HEK293T (cell line): Measurements from ENCODE around the gene IFFO2.

Experiments
- CTCF ChIA-PET: fragments of 350-600 bp; formaldehyde crosslinking; extraction: SDS; loops from one replicate; lab custom pipeline; 2021; ENCODE audit warnings: antibody characterized with exemption, inconsistent platforms; lab: Yijun Ruan, JAX
- POLR2A ChIA-PET: fragments of 350-600 bp; formaldehyde crosslinking; extraction: SDS; loops from one replicate; lab custom pipeline; 2020; ENCODE audit warnings: antibody characterized with exemption, inconsistent platforms; lab: Yijun Ruan, JAX
- DNase-seq: peaks from one replicate; pipeline ENCODE4 v3.0.0; 2012; ENCODE audit warnings: mixed read lengths; ENCODE audit errors: extremely low spot score
- ARNT ChIP-seq: fragments of 450-650 bp; IDR thresholded peaks from 2 replicates; pipeline ENCODE4 v1.6.1; 2017; ENCODE audit warnings: mild to moderate bottlenecking
- BHLHE40 ChIP-seq: fragments of 450-650 bp; IDR thresholded peaks from 2 replicates; pipeline ENCODE4 v1.6.1; 2016; ENCODE audit warnings: mild to moderate bottlenecking, moderate library complexity, borderline replicate concordance
- CTBP1 ChIP-seq: fragments of 450-650 bp; IDR thresholded peaks from 2 replicates; pipeline ENCODE4 v1.6.1; 2016; ENCODE audit warnings: borderline replicate concordance
- ELF4 ChIP-seq: fragments of 450-650 bp; IDR thresholded peaks from 2 replicates; pipeline ENCODE4 v1.6.1; 2017; ENCODE audit warnings: antibody characterized with exemption
- FOXA1 ChIP-seq: fragments of 450-650 bp; IDR thresholded peaks from 2 replicates; pipeline ENCODE4 v1.6.1; 2016; ENCODE audit warnings: mild to moderate bottlenecking
- FOXK2 ChIP-seq: fragments of 450-650 bp; IDR thresholded peaks from 2 replicates; pipeline ENCODE4 v1.6.1; 2016; ENCODE audit warnings: mild to moderate bottlenecking
- FOXM1 ChIP-seq: fragments of 450-650 bp; IDR thresholded peaks from 2 replicates; pipeline ENCODE4 v1.6.1; 2017; ENCODE audit warnings: mild to moderate bottlenecking, borderline replicate concordance
- HDGF ChIP-seq: fragments of 450-650 bp; IDR thresholded peaks from 2 replicates; pipeline ENCODE4 v1.6.1; 2017; ENCODE audit warnings: antibody characterized with exemption, borderline replicate concordance
- L3MBTL2 ChIP-seq: fragments of 450-650 bp; conservative IDR thresholded peaks from 2 replicates; pipeline ENCODE4 v1.6.1; 2016; ENCODE audit warnings: mild to moderate bottlenecking
- LEF1 ChIP-seq: fragments of 450-650 bp; IDR thresholded peaks from 2 replicates; pipeline ENCODE4 v1.6.1; 2017; ENCODE audit warnings: mild to moderate bottlenecking, borderline replicate concordance
- NFRKB ChIP-seq: fragments of 450-650 bp; IDR thresholded peaks from 2 replicates; pipeline ENCODE4 v1.6.1; 2016; ENCODE audit warnings: mild to moderate bottlenecking, moderate library complexity
- PKNOX1 ChIP-seq: fragments of 450-650 bp; IDR thresholded peaks from 2 replicates; pipeline ENCODE4 v1.6.1; 2016
- SP1 ChIP-seq: fragments of 450-650 bp; IDR thresholded peaks from 2 replicates; pipeline ENCODE4 v1.6.1; 2017
- SUZ12 ChIP-seq: fragments of 450-650 bp; IDR thresholded peaks from 2 replicates; pipeline ENCODE4 v1.6.1; 2016; ENCODE audit warnings: mild to moderate bottlenecking
- TARDBP ChIP-seq: fragments of 450-650 bp; IDR thresholded peaks from 2 replicates; pipeline ENCODE4 v1.6.1; 2016
- ZNF384 ChIP-seq: fragments of 450-650 bp; IDR thresholded peaks from 2 replicates; pipeline ENCODE4 v1.6.1; 2016

IFFO2 gene

GRCh38 chr1:18886003-18886335 is 70.5 kb downstream of the IFFO2 start:
- no peak for DNase-seq
- POLR2A ChIA-PET, result no interaction called here
- TF ChIP-seq FOXA1 (no peak), HDGF (no peak), SP1 (no peak)
- CTCF ChIA-PET, result interaction anchor here (1.0 kb wide), 1 partner anchor 10 kb away, joined by 3 read pairs; no protein-coding TSS in a partner anchor

- ChIA-PET CTCF (interaction anchor here (1.0 to 1.9 kb wide), 4 partner anchors 10 to 27 kb away, joined by 3 to 12 read pairs (median 6); no protein-coding TSS in a partner anchor), POLR2A (no interaction called here)
- TF ChIP-seq LEF1, result no peak
- TF ChIP-seq HDGF, result no peak
- TF ChIP-seq ZNF384, result no peak
- TF ChIP-seq FOXA1, result no peak
- TF ChIP-seq TARDBP, result no peak
- TF ChIP-seq ELF4, result no peak
- no peak for TF ChIP-seq BHLHE40
- TF ChIP-seq FOXM1, result no peak
- no peak for TF ChIP-seq ARNT
- no peak for TF ChIP-seq SUZ12
- TF ChIP-seq PKNOX1, result no peak
- TF ChIP-seq SP1, result no peak
- TF ChIP-seq CTBP1, result no peak
- TF ChIP-seq L3MBTL2, result no peak
- TF ChIP-seq NFRKB, result no peak
- TF ChIP-seq FOXK2, result no peak
- DNase-seq, result no peak
Observed at GRCh38 chr1:18885311-18886002, 71.0 kb downstream of the IFFO2 start.

- ChIA-PET CTCF (interaction anchor here (1.0 to 1.9 kb wide), 9 partner anchors 9 to 211 kb away, joined by 3 to 12 read pairs (median 6); no protein-coding TSS in a partner anchor), POLR2A (interaction anchor here (1.0 kb wide), 1 partner anchor 18 kb away, joined by 4 read pairs; no protein-coding TSS in a partner anchor)
- DNase-seq, result no peak
- TF ChIP-seq HDGF, result no peak
- TF ChIP-seq BHLHE40, result no peak
- no peak for TF ChIP-seq ELF4
- no peak for TF ChIP-seq FOXA1
- no peak for TF ChIP-seq ARNT
- no peak for TF ChIP-seq SP1
- TF ChIP-seq PKNOX1, result no peak
- no peak for TF ChIP-seq TARDBP
- no peak for TF ChIP-seq NFRKB
- TF ChIP-seq FOXM1, result no peak
- TF ChIP-seq L3MBTL2, result no peak
- no peak for TF ChIP-seq FOXK2
- TF ChIP-seq ZNF384, result no peak
- no peak for TF ChIP-seq SUZ12
- no peak for TF ChIP-seq CTBP1
- TF ChIP-seq LEF1, result no peak
Observed at GRCh38 chr1:18884727-18885126, 71.7 kb downstream of the IFFO2 start.

GRCh38 chr1:18884419-18884717 is 72.1 kb downstream of the IFFO2 start:
- TF ChIP-seq L3MBTL2 (no peak), SP1 (no peak), PKNOX1 (no peak), FOXK2 (no peak), NFRKB (no peak)
- ChIA-PET POLR2A (interaction anchor here (1.0 kb wide), 1 partner anchor 19 kb away, joined by 4 read pairs; no protein-coding TSS in a partner anchor), CTCF (interaction anchor here (0.7 to 1.9 kb wide), 11 partner anchors 9 to 212 kb away, joined by 3 to 12 read pairs (median 6); no protein-coding TSS in a partner anchor)
- DNase-seq, result no peak

- peak; percentile 73 for DNase-seq
- ChIA-PET CTCF (interaction anchor here (0.7 to 1.9 kb wide), 12 partner anchors 8 to 212 kb away, joined by 3 to 12 read pairs (median 6); no protein-coding TSS in a partner anchor), POLR2A (interaction anchor here (1.0 kb wide), 1 partner anchor 19 kb away, joined by 4 read pairs; no protein-coding TSS in a partner anchor)
- TF ChIP-seq ZNF384, result no peak
- TF ChIP-seq FOXM1, result no peak
- no peak for TF ChIP-seq SP1
- TF ChIP-seq PKNOX1, result no peak
- TF ChIP-seq NFRKB, result no peak
- no peak for TF ChIP-seq ARNT
- no peak for TF ChIP-seq ELF4
- TF ChIP-seq FOXA1, result no peak
- TF ChIP-seq TARDBP, result no peak
- no peak for TF ChIP-seq SUZ12
- no peak for TF ChIP-seq LEF1
- TF ChIP-seq CTBP1, result no peak
- TF ChIP-seq L3MBTL2, result no peak
- no peak for TF ChIP-seq BHLHE40
- TF ChIP-seq HDGF, result no peak
- no peak for TF ChIP-seq FOXK2
Observed at GRCh38 chr1:18883636-18884418, 72.6 kb downstream of the IFFO2 start.
